H9 (cell line): ENCODE data around the gene IGSF9B. TPM values are rescaled to one million over a fixed set of nuclear protein-coding genes. Genes with fewer than 3 reads are reported as not detected.
A peak's percentile ranks its signal among the peaks of the same experiment; 100 is the strongest.

Source experiments
- DNase-seq: peaks from one replicate; pipeline ENCODE4 v3.0.0-alpha.2; 2017
- H2AFZ ChIP-seq: one replicate; pipeline ENCODE4 v1.6.1; 2013; ENCODE audit warnings: mild to moderate bottlenecking, low read length, control low read depth, moderate library complexity
- H2AK5ac ChIP-seq: 2 replicates; pipeline ENCODE4 v1.6.1; 2013; ENCODE audit warnings: low read length, control low read depth, mixed read lengths; ENCODE audit not compliant: insufficient read length
- H2BK120ac ChIP-seq: one replicate; pipeline ENCODE4 v1.6.1; 2013; ENCODE audit warnings: low read depth, mild to moderate bottlenecking, low read length, control low read depth, inconsistent platforms; ENCODE audit not compliant: poor library complexity, severe bottlenecking
- H2BK12ac ChIP-seq: 2 replicates; pipeline ENCODE4 v1.6.1; 2013; ENCODE audit warnings: low read length, control low read depth, mixed read lengths, low read depth; ENCODE audit not compliant: insufficient read length
- H2BK15ac ChIP-seq: 2 replicates; pipeline ENCODE4 v1.6.1; 2013; ENCODE audit warnings: low read depth, low read length, control low read depth
- H2BK20ac ChIP-seq: one replicate; pipeline ENCODE4 v1.6.1; 2013; ENCODE audit warnings: low read depth, mild to moderate bottlenecking, low read length, control low read depth, inconsistent platforms; ENCODE audit not compliant: poor library complexity, severe bottlenecking
- H2BK5ac ChIP-seq: 2 replicates; pipeline ENCODE4 v1.6.1; 2013; ENCODE audit warnings: low read length, control low read depth, mixed read lengths; ENCODE audit not compliant: insufficient read length
- H3K14ac ChIP-seq: 2 replicates; pipeline ENCODE4 v1.6.1; 2013; ENCODE audit warnings: low read length, control low read depth; ENCODE audit not compliant: insufficient read depth
- H3K18ac ChIP-seq: 2 replicates; pipeline ENCODE4 v1.6.1; 2013; ENCODE audit warnings: low read depth, mild to moderate bottlenecking, mixed read lengths, low read length, control low read depth; ENCODE audit not compliant: insufficient read length
- H3K23ac ChIP-seq: 2 replicates; pipeline ENCODE4 v1.6.1; 2013; ENCODE audit warnings: low read length, control low read depth, mixed read lengths, low read depth; ENCODE audit not compliant: insufficient read length
- H3K23me2 ChIP-seq: 2 replicates; pipeline ENCODE4 v1.6.1; 2013; ENCODE audit warnings: low read depth, mild to moderate bottlenecking, mixed read lengths, low read length, control low read depth; ENCODE audit not compliant: insufficient read length, poor library complexity, severe bottlenecking
- H3K27ac ChIP-seq: 2 replicates; pipeline ENCODE4 v1.5.1; 2013; ENCODE audit warnings: low read length, control low read depth, mixed read lengths, low read depth; ENCODE audit not compliant: insufficient read length
- H3K27me3 ChIP-seq: 2 replicates; pipeline ENCODE4 v1.6.1; 2013; ENCODE audit warnings: low read length, control low read depth, inconsistent platforms; ENCODE audit not compliant: insufficient read depth
- H3K4ac ChIP-seq: 2 replicates; pipeline ENCODE4 v1.6.1; 2013; ENCODE audit warnings: low read depth, mild to moderate bottlenecking, control low read depth, inconsistent platforms, low read length, moderate library complexity
- H3K4me1 ChIP-seq: 2 replicates; pipeline ENCODE4 v1.6.1; 2013; ENCODE audit warnings: low read length, control low read depth, inconsistent platforms; ENCODE audit not compliant: insufficient read depth
- H3K4me2 ChIP-seq: 2 replicates; pipeline ENCODE4 v1.6.1; 2013; ENCODE audit warnings: low read length, control low read depth, mixed read lengths; ENCODE audit not compliant: insufficient read length, insufficient read depth
- H3K56ac ChIP-seq: 2 replicates; pipeline ENCODE4 v1.6.1; 2013; ENCODE audit warnings: low read depth, mild to moderate bottlenecking, mixed read lengths, low read length, control low read depth; ENCODE audit not compliant: insufficient read length
- H3K79me1 ChIP-seq: 2 replicates; pipeline ENCODE4 v1.6.1; 2013; ENCODE audit warnings: low read depth, mild to moderate bottlenecking, moderate library complexity, low read length, control low read depth, inconsistent platforms; ENCODE audit not compliant: insufficient read depth, poor library complexity, severe bottlenecking
- H3K79me2 ChIP-seq: 2 replicates; pipeline ENCODE4 v1.6.1; 2013; ENCODE audit warnings: low read length, control low read depth, inconsistent platforms; ENCODE audit not compliant: insufficient read depth
- H3K9ac ChIP-seq: 2 replicates; pipeline ENCODE4 v1.6.1; 2013; ENCODE audit warnings: low read length, control low read depth, mixed read lengths; ENCODE audit not compliant: insufficient read length; ENCODE audit errors: extremely low read depth
- H3K9me3 ChIP-seq: one replicate; pipeline ENCODE4 v1.6.1; 2013; ENCODE audit warnings: low read depth, low read length, inconsistent platforms; ENCODE audit not compliant: control insufficient read depth
- H3T11ph ChIP-seq: one replicate; pipeline ENCODE4 v1.6.1; 2013; ENCODE audit warnings: mild to moderate bottlenecking, low read length, control low read depth, inconsistent platforms
- H4K20me1 ChIP-seq: one replicate; pipeline ENCODE4 v1.6.1; 2013; ENCODE audit not compliant: control insufficient read depth, insufficient read length, insufficient read depth
- H4K5ac ChIP-seq: 2 replicates; pipeline ENCODE4 v1.6.1; 2013; ENCODE audit warnings: low read depth, mild to moderate bottlenecking, mixed read lengths, low read length, control low read depth; ENCODE audit not compliant: insufficient read length
- H4K8ac ChIP-seq: replicated peaks from 2 replicates; pipeline ENCODE4 v1.6.1; 2013; ENCODE audit warnings: low read length, control low read depth, mixed read lengths, low read depth; ENCODE audit not compliant: insufficient read length
- H4K91ac ChIP-seq: 2 replicates; pipeline ENCODE4 v1.6.1; 2013; ENCODE audit warnings: low read depth, mild to moderate bottlenecking, moderate library complexity, mixed read lengths, low read length, control low read depth; ENCODE audit not compliant: insufficient read length
- H3K27ac Mint-ChIP-seq, 3 experiments: 2 replicates in 2 of 3; 3 replicates in 1 of 3; pipeline ENCODE4 v1.8.0; 2020 to 2021; ENCODE audit warnings: mixed read lengths in 3 of 3, mild to moderate bottlenecking in 1 of 3, moderate library complexity in 1 of 3
- H3K27me3 Mint-ChIP-seq: 2 replicates; pipeline ENCODE4 v1.8.0; 2021; ENCODE audit warnings: low read depth, mild to moderate bottlenecking, moderate library complexity, mixed read lengths
- H3K36me3 Mint-ChIP-seq, 3 experiments: 2 replicates in 2 of 3; 3 replicates in 1 of 3; pipeline ENCODE4 v1.8.0; 2020 to 2021; ENCODE audit warnings: low read depth in 3 of 3, mixed read lengths in 3 of 3; ENCODE audit not compliant: insufficient read depth in 1 of 3
- H3K4me1 Mint-ChIP-seq, 2 experiments: 2 replicates each; pipeline ENCODE4 v1.8.0; 2020; ENCODE audit warnings: mixed read lengths in 2 of 2
- H3K4me3 Mint-ChIP-seq, 2 experiments: 2 replicates in 1 of 2; 3 replicates in 1 of 2; pipeline ENCODE4 v1.8.0; 2020 to 2021; ENCODE audit warnings: mild to moderate bottlenecking in 2 of 2, mixed read lengths in 2 of 2, moderate library complexity in 1 of 2
- H3K9me3 Mint-ChIP-seq, 2 experiments: 2 replicates in 1 of 2; 3 replicates in 1 of 2; pipeline ENCODE4 v1.8.0; 2020; ENCODE audit warnings: mild to moderate bottlenecking in 2 of 2, mixed read lengths in 2 of 2, moderate library complexity in 1 of 2
- WGBS: extraction: QIAGEN DNeasy Blood & Tissue Kit; methylation state at CpG from one replicate; pipeline ENCODE4 v1.1.7; 2013; ENCODE audit warnings: missing lambda C conversion rate, low lambda C conversion rate, mixed read lengths; ENCODE audit not compliant: insufficient read length; ENCODE audit errors: extremely low coverage; 5-methylcytosine and 5-hydroxymethylcytosine counted together
- total RNA-seq: library from RNA; stranded (reverse); gene quantifications from 2 replicates; pipeline ENCODE4 v1.2.1, GENCODE V29; 2021
- TF ChIP-seq, protein P1 (sequence below): fragments of 200-600 bp; sonication (generic); conservative IDR thresholded peaks from 3 replicates; pipeline ENCODE4 v1.8.0; 2021; ENCODE audit warnings: antibody characterized with exemption, mild to moderate bottlenecking

Gene IGSF9B
- total RNA-seq, 1 experiment from 2014 or later, result 25.7 TPM

DNA sequence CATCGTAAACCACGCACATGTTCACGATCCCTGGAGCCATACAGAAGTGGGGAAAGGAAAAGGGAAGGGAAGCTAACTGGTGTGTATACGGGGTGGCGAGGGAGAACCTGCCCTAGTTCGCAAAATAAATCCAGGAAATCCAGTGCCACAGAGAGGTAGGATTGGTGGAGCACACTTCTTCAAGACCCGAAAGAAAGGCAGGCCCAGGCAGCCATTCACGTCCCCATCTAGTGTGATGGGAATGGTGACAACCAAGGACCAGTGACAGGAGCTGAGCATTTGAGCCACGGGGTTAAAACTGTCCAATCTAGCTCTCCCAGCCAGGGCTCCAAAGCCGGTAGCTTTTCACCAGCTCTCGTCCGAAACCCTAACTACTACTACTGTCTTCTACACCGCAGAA, 53.7 kb downstream of the IGSF9B start:
- H3K4me2 ChIP-seq, result no peak overlapping the region
- no peak overlapping the region for H3K18ac ChIP-seq
- no peak for DNase-seq

More for the DNA sequence above, 53.7 kb downstream of the IGSF9B start:
- H3K36me3 Mint-ChIP-seq, result peaks cover 4 to 40% (median 23%) of the 10 kb centered on the region in 3 experiments; a peak in 5 of 7 replicates
- Histone ChIP-seq H3K23ac (no peak overlapping the region), H2BK20ac (no peak overlapping the region), H3K23me2 (peaks cover 4% of the 10 kb centered on the region), H3K79me2 (no peaks in the 10 kb centered on the region), H3K4me1 (no peaks in the 10 kb centered on the region), H3K56ac (no peak overlapping the region), H2BK120ac (no peak overlapping the region), H3K27ac (no peak overlapping the region), H2BK15ac (no peak overlapping the region), H3K4ac (no peak overlapping the region), H4K20me1 (no peaks in the 10 kb centered on the region), H3K9me3 (no peaks in the 10 kb centered on the region), H3K79me1 (no peaks in the 10 kb centered on the region), H3K14ac (no peak overlapping the region), H3T11ph (no peak overlapping the region), H3K27me3 (no peaks in the 10 kb centered on the region), H2BK12ac (no peak overlapping the region), H2AK5ac (no peak overlapping the region), H4K8ac (no peak overlapping the region), H3K9ac (no peak overlapping the region), H4K5ac (no peak overlapping the region), H4K91ac (no peak overlapping the region), H2BK5ac (no peak overlapping the region), H2AFZ (no peak overlapping the region)
- TF ChIP-seq, protein P1, sequence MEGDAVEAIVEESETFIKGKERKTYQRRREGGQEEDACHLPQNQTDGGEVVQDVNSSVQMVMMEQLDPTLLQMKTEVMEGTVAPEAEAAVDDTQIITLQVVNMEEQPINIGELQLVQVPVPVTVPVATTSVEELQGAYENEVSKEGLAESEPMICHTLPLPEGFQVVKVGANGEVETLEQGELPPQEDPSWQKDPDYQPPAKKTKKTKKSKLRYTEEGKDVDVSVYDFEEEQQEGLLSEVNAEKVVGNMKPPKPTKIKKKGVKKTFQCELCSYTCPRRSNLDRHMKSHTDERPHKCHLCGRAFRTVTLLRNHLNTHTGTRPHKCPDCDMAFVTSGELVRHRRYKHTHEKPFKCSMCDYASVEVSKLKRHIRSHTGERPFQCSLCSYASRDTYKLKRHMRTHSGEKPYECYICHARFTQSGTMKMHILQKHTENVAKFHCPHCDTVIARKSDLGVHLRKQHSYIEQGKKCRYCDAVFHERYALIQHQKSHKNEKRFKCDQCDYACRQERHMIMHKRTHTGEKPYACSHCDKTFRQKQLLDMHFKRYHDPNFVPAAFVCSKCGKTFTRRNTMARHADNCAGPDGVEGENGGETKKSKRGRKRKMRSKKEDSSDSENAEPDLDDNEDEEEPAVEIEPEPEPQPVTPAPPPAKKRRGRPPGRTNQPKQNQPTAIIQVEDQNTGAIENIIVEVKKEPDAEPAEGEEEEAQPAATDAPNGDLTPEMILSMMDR, result no peak
- H3K4me1 Mint-ChIP-seq, result peaks cover 12% of the 10 kb centered on the region in 2 experiments
- WGBS, result no CpG with 5 or more reads among the region's 13 CpGs
- H3K4me3 Mint-ChIP-seq, result no peak overlapping the region
- no peaks in the 10 kb centered on the region for H3K9me3 Mint-ChIP-seq
- H3K27ac Mint-ChIP-seq, result peak overlapping the region in 1 of 3 experiments; percentile 18; a peak in 1 of 7 replicates
- no peaks in the 10 kb centered on the region for H3K27me3 Mint-ChIP-seq
